Stimulated activated CD4-positive, alpha-beta T cell treated with anti-CD3 and anti-CD28 coated beads, Interleukin-2, amount 100 ng/mL, for 48 hours (primary cell): ENCODE results near the gene SFT2D3.

Experiments used
- DNase-seq, 2 donors: peaks; one replicate each; pipeline ENCODE4 v3.0.0-alpha.2; 2020

The SFT2D3 gene

DNA sequence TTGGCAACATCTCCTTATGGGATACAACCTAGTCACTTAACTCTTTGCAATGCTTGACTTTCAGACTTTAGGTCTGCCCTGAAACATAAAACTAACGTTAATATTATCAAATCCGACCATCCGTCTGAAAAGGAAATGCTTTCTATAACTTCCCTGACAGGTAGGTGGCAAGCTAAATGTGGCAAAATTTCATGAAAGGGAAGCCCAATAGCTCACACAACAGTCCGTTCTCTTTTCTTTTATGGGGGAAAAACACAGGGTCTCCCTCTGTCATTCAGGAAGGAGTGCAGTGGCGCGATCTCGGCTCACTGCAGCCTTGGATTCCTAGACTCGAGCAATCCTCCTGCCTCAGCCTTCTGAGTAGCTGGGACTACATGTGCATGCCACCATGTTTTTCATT lies 52.9 kb downstream of the SFT2D3 start:
- no peak for DNase-seq
